ENCODE results near the gene CFAP161. TPM values are rescaled to one million over a fixed set of nuclear protein-coding genes. Genes with fewer than 3 reads are reported as not detected.
A peak's percentile ranks its signal among the peaks of the same experiment; 100 is the strongest.

The CFAP161 gene
- total RNA-seq, 1 donor from 2014 or later = 0.17 TPM

- DNase-seq (ENCODE audit: low spot score) = no peak
These were observed 48.8 kb downstream of the CFAP161 start for GRCh38 chr15:81182756-81183438.

GRCh38 chr15:81183439-81183775 lies 49.3 kb downstream of the CFAP161 start:
- no peak for DNase-seq (ENCODE audit: low spot score)

GRCh38 chr15:81184188-81184587 lies 50.1 kb downstream of the CFAP161 start:
- DNase-seq (ENCODE audit: low spot score) = no peak

- no peak for DNase-seq (ENCODE audit: low spot score)
These were observed 51.7 kb downstream of the CFAP161 start for GRCh38 chr15:81185631-81186295.

- no peak for DNase-seq (ENCODE audit: low spot score)
These were observed 54.3 kb downstream of the CFAP161 start for GRCh38 chr15:81188354-81188753.

GRCh38 chr15:81189583-81190283 lies 55.7 kb downstream of the CFAP161 start:
- DNase-seq (ENCODE audit: low spot score) = peak; percentile 51

GRCh38 chr15:81190922-81191507 lies 56.9 kb downstream of the CFAP161 start:
- no peak for DNase-seq (ENCODE audit: low spot score)

GRCh38 chr15:81191701-81192100 lies 57.6 kb downstream of the CFAP161 start:
- no peak for DNase-seq (ENCODE audit: low spot score)

GRCh38 chr15:81194723-81195122 lies 60.7 kb downstream of the CFAP161 start:
- DNase-seq (ENCODE audit: low spot score) = no peak

GRCh38 chr15:81195339-81195864 lies 61.3 kb downstream of the CFAP161 start:
- no peak for DNase-seq (ENCODE audit: low spot score)

GRCh38 chr15:81196576-81197254 lies 62.6 kb downstream of the CFAP161 start, which contains the start of gene IL16:
TSS of gene IL16 (plus strand) at chr15:81196879. CDS start at chr15:81225400, 28,521 bp downstream.
- no peak for DNase-seq (ENCODE audit: low spot score)

- DNase-seq (ENCODE audit: low spot score) = no peak
These were observed 63.2 kb downstream of the CFAP161 start for GRCh38 chr15:81197255-81197630.

GRCh38 chr15:81197688-81198281 lies 63.7 kb downstream of the CFAP161 start:
- no peak for DNase-seq (ENCODE audit: low spot score)

Other genes with a start within 250 kb of the CFAP161 start
- gene MESD, start 144.5 kb upstream of the CFAP161 start, total RNA-seq = 30.7 TPM
- gene TLNRD1, start 133.3 kb upstream of the CFAP161 start, total RNA-seq = 26.0 TPM
- 16.5 TPM for gene IL16, start 62.6 kb downstream of the CFAP161 start, total RNA-seq
- 6.7 TPM for gene STARD5, start 189.9 kb downstream of the CFAP161 start, total RNA-seq
- 0.06 TPM for gene TMC3, start 239.9 kb downstream of the CFAP161 start, total RNA-seq